Endothelial cell (in vitro differentiated cells): Measurements from ENCODE around the gene NADSYN1. TPM values are rescaled to one million over a fixed set of nuclear protein-coding genes. Genes with fewer than 3 reads are reported as not detected.
A peak's percentile ranks its signal among the peaks of the same experiment; 100 is the strongest.

Experiments
- DNase-seq: peaks from one replicate; pipeline ENCODE4 v3.0.0; 2021; ENCODE audit warnings: low spot score
- H3K27ac Mint-ChIP-seq: one replicate; pipeline ENCODE4 v1.8.0; 2021; ENCODE audit warnings: mixed read lengths, inconsistent platforms; ENCODE audit not compliant: unreplicated experiment
- H3K27me3 Mint-ChIP-seq: one replicate; pipeline ENCODE4 v1.8.0; 2021; ENCODE audit warnings: mild to moderate bottlenecking, moderate library complexity, mixed read lengths, inconsistent platforms; ENCODE audit not compliant: unreplicated experiment
- H3K36me3 Mint-ChIP-seq: one replicate; pipeline ENCODE4 v1.8.0; 2021; ENCODE audit warnings: mild to moderate bottlenecking, low read depth, mixed read lengths, inconsistent platforms; ENCODE audit not compliant: unreplicated experiment
- H3K4me1 Mint-ChIP-seq: one replicate; pipeline ENCODE4 v1.8.0; 2021; ENCODE audit warnings: mild to moderate bottlenecking, mixed read lengths, inconsistent platforms; ENCODE audit not compliant: unreplicated experiment
- H3K4me3 Mint-ChIP-seq: one replicate; pipeline ENCODE4 v1.8.0; 2021; ENCODE audit warnings: mild to moderate bottlenecking, mixed read lengths, inconsistent platforms; ENCODE audit not compliant: unreplicated experiment
- H3K9me3 Mint-ChIP-seq: one replicate; pipeline ENCODE4 v1.8.0; 2021; ENCODE audit warnings: mixed read lengths, inconsistent platforms; ENCODE audit not compliant: unreplicated experiment
- CTCF ChIP-seq: fragments of 200-600 bp; sonication (generic); IDR thresholded peaks from one replicate; pipeline ENCODE4 v1.5.0; 2021; ENCODE audit warnings: antibody characterized with exemption; ENCODE audit not compliant: unreplicated experiment
- total RNA-seq: library from RNA; stranded (reverse); fragmentation: NEBNext Ultra II Directional; extraction: Animal tissue kit (Norgen Biotek cat#: 25700); gene quantifications from one replicate; pipeline ENCODE4 v1.2.1, GENCODE V29; 2021; ENCODE audit not compliant: unreplicated experiment

Gene NADSYN1
- total RNA-seq, 1 donor from 2014 or later, result 69.0 TPM

GRCh38 chr11:71484248-71485062 lies 31.5 kb downstream of the NADSYN1 start:
- no peak overlapping the region for H3K27ac Mint-ChIP-seq
- DNase-seq, result no peak
- H3K27me3 Mint-ChIP-seq, result peaks cover 3% of the 10 kb centered on the region
- H3K9me3 Mint-ChIP-seq, result no peaks in the 10 kb centered on the region
- peak overlapping the region; percentile 33 for H3K4me3 Mint-ChIP-seq
- peaks cover 77% of the 10 kb centered on the region for H3K36me3 Mint-ChIP-seq
- peaks cover 17% of the 10 kb centered on the region for H3K4me1 Mint-ChIP-seq
- TF ChIP-seq CTCF, result no peak

- H3K9me3 Mint-ChIP-seq, result no peaks in the 10 kb centered on the region
- H3K4me3 Mint-ChIP-seq, result no peak overlapping the region
- H3K36me3 Mint-ChIP-seq, result peaks cover 75% of the 10 kb centered on the region
- TF ChIP-seq CTCF, result no peak
- peaks cover 20% of the 10 kb centered on the region for H3K4me1 Mint-ChIP-seq
- DNase-seq, result no peak
- H3K27ac Mint-ChIP-seq, result no peak overlapping the region
- peaks cover 3% of the 10 kb centered on the region for H3K27me3 Mint-ChIP-seq
Measured at GRCh38 chr11:71485063-71485399, 32.0 kb downstream of the NADSYN1 start.

- Mint-ChIP-seq H3K4me3 (peak overlapping the region; percentile 82), H3K9me3 (no peaks in the 10 kb centered on the region), H3K27ac (no peak overlapping the region), H3K27me3 (peaks cover 3% of the 10 kb centered on the region), H3K4me1 (peaks cover 20% of the 10 kb centered on the region), H3K36me3 (peaks cover 74% of the 10 kb centered on the region)
- no peak for TF ChIP-seq CTCF
- no peak for DNase-seq
Measured at GRCh38 chr11:71485466-71485865, 32.5 kb downstream of the NADSYN1 start.

- Mint-ChIP-seq H3K36me3 (peaks cover 75% of the 10 kb centered on the region), H3K27me3 (peaks cover 5% of the 10 kb centered on the region), H3K4me3 (peak overlapping the region; percentile 82), H3K9me3 (no peaks in the 10 kb centered on the region), H3K27ac (no peak overlapping the region), H3K4me1 (peaks cover 20% of the 10 kb centered on the region)
- no peak for TF ChIP-seq CTCF
- no peak for DNase-seq
Measured at GRCh38 chr11:71486320-71486719, 33.3 kb downstream of the NADSYN1 start.

GRCh38 chr11:71488681-71489270 lies 35.8 kb downstream of the NADSYN1 start:
- H3K4me1 Mint-ChIP-seq, result peaks cover 20% of the 10 kb centered on the region
- H3K36me3 Mint-ChIP-seq, result peaks cover 65% of the 10 kb centered on the region
- no peak for DNase-seq
- TF ChIP-seq CTCF, result no peak
- no peak overlapping the region for H3K27ac Mint-ChIP-seq
- peaks cover 5% of the 10 kb centered on the region for H3K27me3 Mint-ChIP-seq
- no peaks in the 10 kb centered on the region for H3K9me3 Mint-ChIP-seq
- no peak overlapping the region for H3K4me3 Mint-ChIP-seq
